GM12892 (cell line): ENCODE measurements around the gene POLA1.

Experiments used
- POLR2A ChIP-seq: IDR thresholded peaks from 2 replicates; pipeline ENCODE4 v1.6.1; 2011; ENCODE audit warnings: low read depth, low read length, control low read depth
- TAF1 ChIP-seq: IDR thresholded peaks from 2 replicates; pipeline ENCODE4 v1.6.1; 2011; ENCODE audit warnings: low read depth, mild to moderate bottlenecking, control low read depth, low read length, borderline replicate concordance

DNA sequence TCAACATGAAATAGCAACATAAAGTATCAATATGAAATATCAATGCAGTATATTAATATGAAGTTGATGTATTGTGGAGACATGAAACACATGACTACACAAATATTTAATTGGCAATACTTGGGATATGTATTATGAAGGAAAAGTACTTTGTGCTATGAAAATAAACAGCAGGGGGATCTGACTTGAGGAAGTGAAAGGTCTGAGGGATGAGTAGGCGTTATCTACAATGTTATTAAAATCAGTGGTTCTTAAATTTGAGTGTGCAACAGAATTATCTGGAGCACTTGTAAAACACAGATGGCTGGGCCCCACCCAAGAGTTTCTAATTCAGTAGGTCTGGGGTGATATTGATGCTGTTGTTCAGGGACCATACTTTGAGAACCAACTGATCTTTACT lies 349.5 kb downstream of the POLA1 start:
- no peak for TF ChIP-seq POLR2A
- no peak for TF ChIP-seq TAF1
